K562 (cell line): ENCODE data around the gene SLC9C2. TPM values are rescaled to one million over a fixed set of nuclear protein-coding genes. Genes with fewer than 3 reads are reported as not detected.
A peak's percentile ranks its signal among the peaks of the same experiment; 100 is the strongest.

Source experiments
- ADNP ChIP-seq: fragments of 200-800 bp; sonication (Bioruptor generic); IDR thresholded peaks from 2 replicates; pipeline ENCODE4 v1.6.1; 2016; ENCODE audit warnings: missing genetic modification characterization, missing compliant biosample characterization
- CHD2 ChIP-seq: IDR thresholded peaks from 2 replicates; pipeline ENCODE4 v1.6.1; 2011; ENCODE audit warnings: low read depth, low read length
- DNMT1 ChIP-seq: fragments of 450-650 bp; IDR thresholded peaks from 2 replicates; pipeline ENCODE4 v1.6.1; 2016; ENCODE audit warnings: antibody characterized with exemption, mild to moderate bottlenecking
- EWSR1 ChIP-seq: fragments of 450-650 bp; IDR thresholded peaks from 2 replicates; pipeline ENCODE4 v1.6.1; 2018; ENCODE audit warnings: borderline replicate concordance, mild to moderate bottlenecking, low read depth, moderate library complexity; ENCODE audit not compliant: partially characterized antibody
- HDAC6 ChIP-seq: IDR thresholded peaks from 2 replicates; pipeline ENCODE4 v1.6.1; 2012; ENCODE audit warnings: low read depth, mild to moderate bottlenecking, control low read depth, inconsistent platforms, low read length, moderate library complexity
- KLF1 ChIP-seq: fragments of 450-650 bp; IDR thresholded peaks from 2 replicates; pipeline ENCODE4 v1.6.1; 2016; ENCODE audit warnings: missing genetic modification characterization, missing compliant biosample characterization
- MAFF ChIP-seq: IDR thresholded peaks from 2 replicates; pipeline ENCODE4 v1.6.1; 2012; ENCODE audit warnings: low read length, improper control_type of control experiment
- PRPF4 ChIP-seq: fragments of 200-400 bp; formaldehyde crosslinking; IDR thresholded peaks from one replicate; pipeline ENCODE4 v1.6.1; 2017; ENCODE audit warnings: low read length, low read depth, mild to moderate bottlenecking; ENCODE audit not compliant: insufficient read depth, poor library complexity, severe bottlenecking
- RBM39 ChIP-seq: fragments of 200-400 bp; formaldehyde crosslinking; optimal IDR thresholded peaks from 2 replicates; pipeline ENCODE3; 2018; ENCODE audit warnings: low read depth, low read length
- SNRNP70 ChIP-seq: fragments of 200-400 bp; formaldehyde crosslinking; optimal IDR thresholded peaks from 2 replicates; pipeline ENCODE3; 2017; ENCODE audit warnings: low read depth, low read length
- TRIM24 ChIP-seq, 2 experiments: fragments of 450-650 bp; IDR thresholded peaks; 2 replicates each; pipeline ENCODE4 v1.6.1; 2016
- ZNF347 ChIP-seq: fragments of 450-650 bp; formaldehyde crosslinking; IDR thresholded peaks from 2 replicates; pipeline ENCODE4 v1.4.0; 2020; ENCODE audit warnings: low read depth, mild to moderate bottlenecking, moderate library complexity
- ZNF707 ChIP-seq: fragments of 250-450 bp; sonication (Bioruptor Pico); conservative IDR thresholded peaks from 2 replicates; pipeline ENCODE4 v1.8.0; 2022; ENCODE audit warnings: inconsistent platforms, mild to moderate bottlenecking, moderate library complexity
- polyA plus RNA-seq, 8 experiments: library from polyadenylated mRNA; depleted of rRNA in 4 of 8; stranded (reverse) in 5 of 8; unstranded in 3 of 8; fragments of >200 nt; fragmentation: Nextera tagmentation in 2 of 8; fragmentation: Illumina TruSeq in 1 of 8; extraction: Ambion mirVana in 2 of 8; extraction: Trizol in 1 of 8; gene quantifications; 2 replicates each; pipeline versions ENCODE4 v1.2.1 to v1.2.3, GENCODE V29; 2011 to 2014; ENCODE audit warnings: inconsistent platforms in 1 of 8, missing spikeins in 1 of 8
- total RNA-seq, 7 experiments: library from RNA; depleted of rRNA in 6 of 7; stranded (reverse); fragments of >200 nt in 6 of 7; fragmentation: Illumina TruSeq in 2 of 7; extraction: Trizol in 2 of 7; gene quantifications; 2 replicates each; pipeline versions ENCODE4 v1.2.1 to v1.2.3, GENCODE V29; 2011 to 2021; ENCODE audit warnings: low replicate concordance in 1 of 7
- TF ChIP-seq, protein P1 (sequence below), 3 experiments: IDR thresholded peaks in 2 of 3; conservative IDR thresholded peaks in 1 of 3; 2 replicates each; pipeline ENCODE4 v1.5.1; 2011 to 2012; ENCODE audit warnings: low read length in 3 of 3, mild to moderate bottlenecking in 3 of 3, control low read depth in 2 of 3, improper control_type of control experiment in 1 of 3, inconsistent platforms in 1 of 3, low read depth in 1 of 3, mixed read lengths in 1 of 3, moderate library complexity in 1 of 3; ENCODE audit not compliant: insufficient read depth in 2 of 3
- TF ChIP-seq, protein P2 (sequence below): sonication (generic); formaldehyde crosslinking; IDR thresholded peaks from 2 replicates; pipeline ENCODE4 v1.8.0; 2023; ENCODE audit warnings: mild to moderate bottlenecking, missing genetic modification reagents
- TF ChIP-seq, protein P3 (sequence below): fragments of 450-650 bp; IDR thresholded peaks from 2 replicates; pipeline ENCODE4 v1.6.1; 2018; ENCODE audit not compliant: partially characterized antibody
- TF ChIP-seq, protein P4 (sequence below): IDR thresholded peaks from 2 replicates; pipeline ENCODE4 v1.6.1; 2012; ENCODE audit warnings: low read depth, low read length, improper control_type of control experiment, borderline replicate concordance

SLC9C2 gene
- total and polyA plus RNA-seq, 9 of the 15 experiments (the other 6 are each of a cell fraction or from before 2014, with no cell fraction given), result 0.11 to 0.22 (median 0.15) TPM; not detected in 5

DNA sequence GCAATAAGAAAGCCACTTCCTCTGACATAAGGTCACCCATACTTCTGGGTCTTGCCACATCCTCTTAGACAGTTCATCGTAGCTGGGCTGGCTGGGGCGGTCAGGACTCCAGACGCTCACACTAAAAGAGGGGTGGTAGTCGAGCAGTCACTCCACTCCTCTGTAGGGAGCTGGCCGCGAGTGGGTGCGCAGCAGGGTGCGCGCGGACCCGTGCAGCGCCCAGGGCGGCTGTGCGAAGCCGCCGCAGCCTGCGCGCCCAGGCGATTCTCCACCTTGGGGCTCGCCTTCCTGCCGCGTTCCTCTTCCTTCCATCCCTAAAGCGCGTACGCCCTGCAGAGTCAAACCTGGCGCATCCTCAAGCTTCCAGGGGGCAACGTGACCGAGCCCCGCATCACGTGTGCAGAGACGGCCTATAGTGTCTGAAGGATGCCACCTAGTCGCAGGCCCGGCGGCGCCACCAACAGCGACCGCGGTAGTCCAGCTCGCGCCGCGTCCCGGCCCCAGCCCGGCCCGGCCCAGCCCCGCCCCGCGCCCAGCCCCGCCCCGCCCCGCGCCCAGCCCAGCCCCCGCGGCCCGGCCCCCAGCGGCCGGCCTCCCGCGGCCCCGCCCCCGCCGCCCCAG is 126.1 kb downstream of the SLC9C2 start (continued):
- TF ChIP-seq, protein P1, sequence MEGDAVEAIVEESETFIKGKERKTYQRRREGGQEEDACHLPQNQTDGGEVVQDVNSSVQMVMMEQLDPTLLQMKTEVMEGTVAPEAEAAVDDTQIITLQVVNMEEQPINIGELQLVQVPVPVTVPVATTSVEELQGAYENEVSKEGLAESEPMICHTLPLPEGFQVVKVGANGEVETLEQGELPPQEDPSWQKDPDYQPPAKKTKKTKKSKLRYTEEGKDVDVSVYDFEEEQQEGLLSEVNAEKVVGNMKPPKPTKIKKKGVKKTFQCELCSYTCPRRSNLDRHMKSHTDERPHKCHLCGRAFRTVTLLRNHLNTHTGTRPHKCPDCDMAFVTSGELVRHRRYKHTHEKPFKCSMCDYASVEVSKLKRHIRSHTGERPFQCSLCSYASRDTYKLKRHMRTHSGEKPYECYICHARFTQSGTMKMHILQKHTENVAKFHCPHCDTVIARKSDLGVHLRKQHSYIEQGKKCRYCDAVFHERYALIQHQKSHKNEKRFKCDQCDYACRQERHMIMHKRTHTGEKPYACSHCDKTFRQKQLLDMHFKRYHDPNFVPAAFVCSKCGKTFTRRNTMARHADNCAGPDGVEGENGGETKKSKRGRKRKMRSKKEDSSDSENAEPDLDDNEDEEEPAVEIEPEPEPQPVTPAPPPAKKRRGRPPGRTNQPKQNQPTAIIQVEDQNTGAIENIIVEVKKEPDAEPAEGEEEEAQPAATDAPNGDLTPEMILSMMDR (IDR thresholded peaks at IDR 0.05 in 2 of 3, conservative IDR thresholded peaks at IDR 0.05 in 1 of 3; ENCODE audit: insufficient read depth in 2 of 3, low read depth in 1 of 3, low read length in 3 of 3), result peak in 1 of 3 experiments; percentile 17; a peak in 1 of 6 replicates
- TF ChIP-seq ZNF707 (CRISPR knock-in tag) (no peak), SNRNP70 (no peak), CHD2 (no peak), RBM39 (no peak), KLF1 (tag) (peak; percentile 71; the same call in 1 of the 2 replicates), DNMT1 (no peak), EWSR1 (no peak), ZNF347 (CRISPR knock-in tag) (no peak), HDAC6 (no peak), TRIM24 (IDR thresholded peaks at IDR 0.05) (no peak), ADNP (tag) (no peak), MAFF (no peak), PRPF4 (no peak)
- TF ChIP-seq, protein P2, sequence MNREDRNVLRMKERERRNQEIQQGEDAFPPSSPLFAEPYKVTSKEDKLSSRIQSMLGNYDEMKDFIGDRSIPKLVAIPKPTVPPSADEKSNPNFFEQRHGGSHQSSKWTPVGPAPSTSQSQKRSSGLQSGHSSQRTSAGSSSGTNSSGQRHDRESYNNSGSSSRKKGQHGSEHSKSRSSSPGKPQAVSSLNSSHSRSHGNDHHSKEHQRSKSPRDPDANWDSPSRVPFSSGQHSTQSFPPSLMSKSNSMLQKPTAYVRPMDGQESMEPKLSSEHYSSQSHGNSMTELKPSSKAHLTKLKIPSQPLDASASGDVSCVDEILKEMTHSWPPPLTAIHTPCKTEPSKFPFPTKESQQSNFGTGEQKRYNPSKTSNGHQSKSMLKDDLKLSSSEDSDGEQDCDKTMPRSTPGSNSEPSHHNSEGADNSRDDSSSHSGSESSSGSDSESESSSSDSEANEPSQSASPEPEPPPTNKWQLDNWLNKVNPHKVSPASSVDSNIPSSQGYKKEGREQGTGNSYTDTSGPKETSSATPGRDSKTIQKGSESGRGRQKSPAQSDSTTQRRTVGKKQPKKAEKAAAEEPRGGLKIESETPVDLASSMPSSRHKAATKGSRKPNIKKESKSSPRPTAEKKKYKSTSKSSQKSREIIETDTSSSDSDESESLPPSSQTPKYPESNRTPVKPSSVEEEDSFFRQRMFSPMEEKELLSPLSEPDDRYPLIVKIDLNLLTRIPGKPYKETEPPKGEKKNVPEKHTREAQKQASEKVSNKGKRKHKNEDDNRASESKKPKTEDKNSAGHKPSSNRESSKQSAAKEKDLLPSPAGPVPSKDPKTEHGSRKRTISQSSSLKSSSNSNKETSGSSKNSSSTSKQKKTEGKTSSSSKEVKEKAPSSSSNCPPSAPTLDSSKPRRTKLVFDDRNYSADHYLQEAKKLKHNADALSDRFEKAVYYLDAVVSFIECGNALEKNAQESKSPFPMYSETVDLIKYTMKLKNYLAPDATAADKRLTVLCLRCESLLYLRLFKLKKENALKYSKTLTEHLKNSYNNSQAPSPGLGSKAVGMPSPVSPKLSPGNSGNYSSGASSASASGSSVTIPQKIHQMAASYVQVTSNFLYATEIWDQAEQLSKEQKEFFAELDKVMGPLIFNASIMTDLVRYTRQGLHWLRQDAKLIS (CRISPR knock-in tag), result peak; percentile 72; the same call in 1 of the 2 replicates
- TF ChIP-seq, protein P3, sequence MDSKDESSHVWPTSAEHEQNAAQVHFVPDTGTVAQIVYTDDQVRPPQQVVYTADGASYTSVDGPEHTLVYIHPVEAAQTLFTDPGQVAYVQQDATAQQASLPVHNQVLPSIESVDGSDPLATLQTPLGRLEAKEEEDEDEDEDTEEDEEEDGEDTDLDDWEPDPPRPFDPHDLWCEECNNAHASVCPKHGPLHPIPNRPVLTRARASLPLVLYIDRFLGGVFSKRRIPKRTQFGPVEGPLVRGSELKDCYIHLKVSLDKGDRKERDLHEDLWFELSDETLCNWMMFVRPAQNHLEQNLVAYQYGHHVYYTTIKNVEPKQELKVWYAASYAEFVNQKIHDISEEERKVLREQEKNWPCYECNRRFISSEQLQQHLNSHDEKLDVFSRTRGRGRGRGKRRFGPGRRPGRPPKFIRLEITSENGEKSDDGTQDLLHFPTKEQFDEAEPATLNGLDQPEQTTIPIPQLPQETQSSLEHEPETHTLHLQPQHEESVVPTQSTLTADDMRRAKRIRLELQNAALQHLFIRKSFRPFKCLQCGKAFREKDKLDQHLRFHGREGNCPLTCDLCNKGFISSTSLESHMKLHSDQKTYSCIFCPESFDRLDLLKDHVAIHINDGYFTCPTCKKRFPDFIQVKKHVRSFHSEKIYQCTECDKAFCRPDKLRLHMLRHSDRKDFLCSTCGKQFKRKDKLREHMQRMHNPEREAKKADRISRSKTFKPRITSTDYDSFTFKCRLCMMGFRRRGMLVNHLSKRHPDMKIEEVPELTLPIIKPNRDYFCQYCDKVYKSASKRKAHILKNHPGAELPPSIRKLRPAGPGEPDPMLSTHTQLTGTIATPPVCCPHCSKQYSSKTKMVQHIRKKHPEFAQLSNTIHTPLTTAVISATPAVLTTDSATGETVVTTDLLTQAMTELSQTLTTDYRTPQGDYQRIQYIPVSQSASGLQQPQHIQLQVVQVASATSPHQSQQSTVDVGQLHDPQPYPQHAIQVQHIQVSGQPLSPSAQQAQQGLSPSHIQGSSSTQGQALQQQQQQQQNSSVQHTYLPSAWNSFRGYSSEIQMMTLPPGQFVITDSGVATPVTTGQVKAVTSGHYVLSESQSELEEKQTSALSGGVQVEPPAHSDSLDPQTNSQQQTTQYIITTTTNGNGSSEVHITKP, result peak; percentile 39
- TF ChIP-seq, protein P4, sequence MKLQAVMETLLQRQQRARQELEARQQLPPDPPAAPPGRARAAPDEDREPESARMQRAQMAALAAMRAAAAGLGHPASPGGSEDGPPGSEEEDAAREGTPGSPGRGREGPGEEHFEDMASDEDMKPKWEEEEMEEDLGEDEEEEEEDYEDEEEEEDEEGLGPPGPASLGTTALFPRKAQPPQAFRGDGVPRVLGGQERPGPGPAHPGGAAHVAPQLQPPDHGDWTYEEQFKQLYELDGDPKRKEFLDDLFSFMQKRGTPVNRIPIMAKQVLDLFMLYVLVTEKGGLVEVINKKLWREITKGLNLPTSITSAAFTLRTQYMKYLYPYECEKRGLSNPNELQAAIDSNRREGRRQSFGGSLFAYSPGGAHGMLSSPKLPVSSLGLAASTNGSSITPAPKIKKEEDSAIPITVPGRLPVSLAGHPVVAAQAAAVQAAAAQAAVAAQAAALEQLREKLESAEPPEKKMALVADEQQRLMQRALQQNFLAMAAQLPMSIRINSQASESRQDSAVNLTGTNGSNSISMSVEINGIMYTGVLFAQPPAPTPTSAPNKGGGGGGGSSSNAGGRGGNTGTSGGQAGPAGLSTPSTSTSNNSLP, result no peak
